Measurements from ENCODE around the gene RFX8.
A peak's percentile ranks its signal among the peaks of the same experiment; 100 is the strongest.
"Not testable (repeated sequence)": the region's sequence is repeated elsewhere in the genome, so short reads cannot be mapped to it uniquely, and the experiment has no call there.

Gene RFX8

DNA sequence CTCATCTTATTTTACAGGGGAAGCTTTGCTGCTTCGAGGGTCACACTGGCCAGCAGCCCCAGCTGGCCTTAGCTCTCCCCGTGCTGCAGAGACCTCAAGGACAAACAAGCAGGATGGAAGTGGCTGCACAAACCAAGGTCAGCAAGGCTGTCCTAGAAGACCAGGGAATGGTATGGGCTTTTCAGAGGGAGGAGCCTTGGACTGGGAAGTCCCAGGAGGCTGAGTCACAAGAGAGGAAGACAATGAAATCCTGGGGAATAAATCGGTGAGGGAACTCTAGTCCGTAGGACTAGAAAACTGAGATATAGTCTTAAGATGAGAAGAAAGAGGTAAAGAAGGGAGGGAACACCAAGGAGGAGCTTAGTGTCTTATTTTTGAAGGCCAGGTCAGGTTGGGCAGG lies 103.3 kb downstream of the RFX8 start:
- peak; percentile 7 for DNase-seq

DNA sequence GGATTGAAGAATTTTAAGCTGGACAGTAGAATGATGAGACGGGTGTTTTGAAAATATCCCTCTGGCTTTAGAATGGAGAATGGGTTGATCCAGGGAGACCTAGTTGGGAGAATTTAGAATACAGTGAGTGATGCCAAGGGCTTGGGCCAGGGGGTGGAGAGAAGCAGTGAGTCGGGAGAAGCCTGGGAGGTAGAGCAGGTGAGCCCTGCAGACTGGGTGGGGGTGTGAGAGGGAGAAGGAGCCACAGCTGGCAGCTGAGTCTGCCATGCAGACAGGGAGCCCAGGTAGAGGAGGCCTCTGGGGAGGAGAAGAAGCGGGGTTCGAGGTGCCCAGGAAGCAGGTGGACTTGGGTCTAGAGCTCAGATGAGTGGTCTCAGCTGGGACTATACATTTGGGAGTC lies 105.8 kb downstream of the RFX8 start:
- no peak for DNase-seq

DNA sequence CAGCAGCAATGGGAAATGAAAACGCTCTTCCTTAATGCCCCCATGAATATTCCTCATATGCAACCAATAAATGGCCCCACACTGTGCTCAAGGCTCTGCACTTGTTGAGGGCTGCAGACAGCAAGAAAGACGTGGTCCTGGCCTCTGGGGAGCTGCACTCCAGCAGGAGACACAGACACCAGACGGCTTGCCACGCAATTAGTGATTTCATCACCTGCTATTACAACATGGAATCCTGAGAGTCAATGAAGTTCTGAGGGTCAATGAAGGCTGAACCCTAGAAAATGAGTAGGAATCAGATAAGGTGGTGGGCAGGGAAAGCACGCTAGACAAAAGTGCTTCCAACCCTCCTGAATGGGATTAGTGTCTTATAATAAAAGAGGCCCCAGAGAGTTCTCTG lies 106.5 kb downstream of the RFX8 start:
- no peak for DNase-seq

DNA sequence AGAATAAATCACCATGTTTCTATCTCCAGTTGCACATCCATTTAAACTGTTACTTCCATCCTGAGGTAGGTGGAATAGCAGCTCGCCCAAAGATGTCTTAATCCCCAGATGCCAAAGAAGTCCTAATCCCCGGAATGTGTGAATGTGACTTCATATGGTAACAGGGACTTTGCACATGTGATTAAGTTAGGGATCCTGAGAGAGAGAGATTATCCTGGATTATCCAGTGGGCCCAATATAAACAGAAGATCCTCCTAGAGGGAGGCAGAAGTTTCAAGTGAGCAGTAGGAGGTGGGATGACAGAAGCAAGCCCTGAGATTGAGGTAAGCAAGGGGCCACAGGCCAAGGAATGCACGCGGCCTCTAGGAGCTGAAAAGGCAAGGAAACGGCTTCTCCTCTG lies 107.4 kb downstream of the RFX8 start:
- no peak for DNase-seq

DNA sequence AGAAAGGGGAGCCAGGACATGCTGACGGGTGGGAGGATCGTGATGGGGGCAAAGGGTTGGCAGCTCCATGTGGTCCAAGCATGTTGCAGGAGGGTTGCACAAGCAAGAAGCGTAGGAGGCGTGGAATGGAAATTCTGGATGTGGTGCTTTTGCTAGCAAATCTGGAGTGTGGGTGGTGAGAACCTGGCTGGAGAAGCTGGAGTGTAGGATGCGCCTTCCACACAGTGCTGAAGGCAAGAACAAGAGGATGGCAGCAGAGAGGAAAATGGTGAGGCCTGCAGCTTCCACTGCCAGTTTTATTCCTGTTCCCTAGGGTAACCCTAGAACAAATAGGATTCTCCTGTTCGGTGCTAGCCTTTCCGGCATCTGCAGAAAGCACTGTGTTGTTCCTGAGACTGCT lies 110.0 kb downstream of the RFX8 start:
- no peak for DNase-seq

DNA sequence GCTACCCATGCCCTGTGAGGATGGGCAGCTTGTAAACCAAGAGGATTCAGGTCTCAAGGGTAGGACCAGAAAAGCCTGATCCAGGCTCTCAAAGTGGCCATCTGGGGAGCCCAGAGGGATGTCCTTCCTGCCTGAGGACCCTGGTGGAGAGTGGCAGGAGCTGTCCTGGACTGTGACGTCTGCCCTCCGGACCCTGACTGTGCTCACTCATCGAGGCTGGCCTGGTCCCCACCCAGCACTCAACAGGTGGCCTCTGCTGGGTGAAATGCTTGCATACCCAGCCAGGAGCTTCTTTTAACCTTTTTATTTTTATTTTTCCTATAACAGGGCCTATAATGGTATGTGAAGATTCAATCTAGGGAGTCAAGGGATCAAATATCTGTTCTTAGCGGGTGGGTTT lies 112.1 kb downstream of the RFX8 start:
- DNase-seq, result no peak

DNA sequence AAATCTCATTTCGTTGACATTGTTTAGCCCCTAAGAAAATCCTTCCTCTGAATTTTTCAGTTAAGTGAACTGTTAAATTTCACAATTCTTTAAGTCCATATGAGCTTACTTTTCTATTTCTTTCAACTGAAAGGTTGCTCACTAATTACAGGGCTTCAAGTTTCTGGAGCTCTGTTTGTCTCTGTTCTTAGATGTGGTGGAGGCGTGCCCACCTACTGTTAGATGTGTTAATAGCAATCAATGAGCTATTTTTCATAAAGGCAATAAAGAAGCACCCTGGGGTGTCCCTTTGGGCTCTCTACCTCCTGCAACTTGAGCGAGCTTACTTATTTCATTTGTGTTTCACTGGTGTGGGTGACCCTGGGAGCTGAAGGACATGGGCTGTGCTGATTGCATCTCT lies 112.6 kb downstream of the RFX8 start:
- DNase-seq, result no peak

DNA sequence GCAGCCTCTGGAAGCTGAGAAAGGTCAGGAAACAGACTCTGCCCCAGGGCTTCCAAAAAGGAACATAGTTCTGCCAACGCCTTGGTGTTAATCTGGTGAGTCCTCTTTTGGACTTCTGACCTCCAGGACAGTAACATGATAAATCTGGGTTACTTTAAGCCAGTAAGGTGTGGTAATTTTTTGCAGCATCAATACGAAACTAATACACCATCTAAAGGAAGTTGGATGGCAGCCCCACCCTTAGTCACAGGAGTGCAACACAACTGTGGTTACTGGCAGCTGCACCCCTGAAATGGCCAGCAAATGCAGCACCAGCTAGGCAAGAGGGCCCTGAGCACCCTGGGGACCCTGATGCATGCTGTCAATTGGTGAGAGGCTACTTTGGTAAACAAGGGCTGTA lies 113.4 kb downstream of the RFX8 start:
- DNase-seq, result no peak

DNA sequence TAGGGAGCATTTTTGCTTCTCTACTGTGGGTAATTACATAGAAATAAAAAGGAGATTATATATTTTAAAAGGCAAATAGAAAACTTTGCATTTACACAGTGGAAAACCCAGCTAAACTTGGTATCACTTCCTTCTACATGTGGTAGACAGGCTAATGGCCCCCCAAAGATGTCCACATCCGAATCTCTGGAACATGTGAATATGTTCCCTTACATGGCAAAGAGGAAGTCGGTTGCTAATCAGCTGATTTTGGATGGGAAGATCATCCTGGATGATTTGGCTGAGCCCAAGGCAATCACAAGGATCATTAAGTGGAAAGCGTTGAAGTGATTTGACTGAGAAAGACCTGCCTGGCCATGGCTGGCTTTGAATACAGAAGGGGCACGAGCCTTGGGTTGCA lies 113.8 kb downstream of the RFX8 start:
- no peak for DNase-seq

DNA sequence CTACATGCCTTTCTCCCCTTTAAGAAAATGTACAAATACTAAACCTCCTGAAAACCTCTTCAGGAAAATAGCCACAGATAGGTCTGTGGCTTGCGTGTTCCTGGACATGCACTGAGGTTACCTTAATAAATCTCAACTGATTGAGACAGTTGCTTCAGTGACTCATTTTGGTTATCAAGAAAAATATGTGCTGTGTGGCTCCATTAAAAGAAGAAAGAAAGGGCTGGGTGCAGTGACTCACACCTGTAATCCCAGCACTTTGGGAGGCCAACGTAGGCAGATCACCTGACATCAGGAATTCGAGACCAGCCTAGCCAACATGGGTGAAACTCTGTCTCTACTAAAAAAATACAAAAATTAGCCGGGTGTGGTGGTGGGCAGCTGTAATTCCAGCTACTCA lies 114.7 kb downstream of the RFX8 start:
- DNase-seq, result peak; percentile 12

DNA sequence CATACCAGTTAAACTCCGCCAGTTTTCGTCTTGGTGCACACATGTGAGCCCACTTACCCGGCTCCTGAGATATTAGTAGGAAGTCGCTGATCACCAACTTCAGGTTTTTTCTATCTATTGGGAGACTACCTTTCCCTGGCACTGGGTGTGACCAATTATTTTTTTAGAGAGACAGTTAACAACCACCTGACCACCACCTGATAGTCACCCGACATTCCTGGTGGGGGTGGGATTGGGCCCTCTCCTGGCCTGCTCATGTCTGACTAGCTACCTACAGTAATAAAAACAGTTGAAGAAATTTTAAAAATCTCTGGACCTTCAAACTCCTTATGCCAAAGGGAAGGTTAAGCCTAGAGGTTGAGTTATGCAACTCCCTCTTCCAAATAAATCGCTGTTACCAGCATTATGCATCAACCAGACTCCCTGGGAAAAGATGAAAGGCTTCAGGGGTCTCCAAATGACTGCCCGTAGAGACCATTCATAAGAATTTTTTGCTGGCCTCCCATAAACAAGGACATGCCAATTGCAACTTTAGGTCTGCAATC lies 115.4 kb downstream of the RFX8 start:
- no peak for DNase-seq

DNA sequence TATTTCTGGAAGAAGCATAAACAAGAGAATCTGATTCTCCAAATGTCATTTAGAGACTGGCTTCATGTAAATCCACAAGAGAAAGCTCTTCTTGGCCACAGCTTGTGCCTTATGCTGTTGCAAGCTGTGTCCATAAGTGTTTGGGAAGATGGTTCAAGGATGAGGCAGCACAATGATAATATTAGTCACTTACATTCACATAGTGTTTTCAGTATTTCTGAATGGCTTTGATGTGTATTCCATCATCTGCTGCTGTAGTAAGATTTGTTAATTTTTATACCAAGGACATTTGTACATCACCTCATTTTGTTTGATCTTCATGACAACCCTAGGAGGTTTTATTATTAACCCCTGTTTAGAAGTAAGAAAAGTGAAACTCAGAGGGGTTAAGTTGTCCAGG lies 117.5 kb downstream of the RFX8 start:
- no peak for DNase-seq

DNA sequence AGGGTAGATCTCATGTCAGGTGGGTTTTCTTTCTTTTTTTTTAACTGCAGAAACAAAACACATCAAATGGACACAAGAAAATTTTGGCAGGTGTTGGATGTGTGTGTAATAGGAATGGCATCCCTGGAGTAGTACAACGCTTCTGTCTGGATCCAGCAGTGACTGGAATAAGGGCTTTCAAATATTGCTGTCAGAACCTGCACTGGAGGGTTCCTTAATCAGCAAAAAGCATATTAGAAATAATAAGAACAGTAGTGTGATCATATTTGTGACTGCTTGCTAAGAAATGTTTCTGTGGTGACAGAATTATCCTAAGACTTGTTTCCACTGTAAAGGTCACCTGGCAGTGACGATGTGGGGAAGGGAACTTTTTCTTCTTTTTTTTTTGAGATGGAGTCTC lies 118.4 kb downstream of the RFX8 start:
- peak; percentile 25 for DNase-seq

DNA sequence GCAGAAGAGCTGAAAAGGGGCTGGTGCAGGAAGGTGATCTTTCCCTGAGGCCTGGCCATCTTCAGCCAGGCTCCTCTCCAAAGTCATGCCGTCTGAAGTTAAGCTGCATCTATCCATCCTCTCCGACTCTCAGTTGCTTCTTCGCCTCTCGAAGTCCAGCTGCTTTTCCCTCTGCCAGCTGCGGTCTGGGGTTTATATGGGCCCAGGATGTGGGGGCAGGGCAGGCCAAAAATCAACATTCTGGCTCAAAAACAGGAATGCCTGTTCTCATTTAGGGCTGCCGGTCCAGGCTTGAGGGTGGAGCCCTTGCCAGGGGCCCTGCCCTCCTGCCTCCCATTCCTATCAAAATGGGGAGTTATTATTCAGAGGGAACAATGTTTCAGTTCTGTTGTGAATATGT lies 118.9 kb downstream of the RFX8 start:
- no peak for DNase-seq

DNA sequence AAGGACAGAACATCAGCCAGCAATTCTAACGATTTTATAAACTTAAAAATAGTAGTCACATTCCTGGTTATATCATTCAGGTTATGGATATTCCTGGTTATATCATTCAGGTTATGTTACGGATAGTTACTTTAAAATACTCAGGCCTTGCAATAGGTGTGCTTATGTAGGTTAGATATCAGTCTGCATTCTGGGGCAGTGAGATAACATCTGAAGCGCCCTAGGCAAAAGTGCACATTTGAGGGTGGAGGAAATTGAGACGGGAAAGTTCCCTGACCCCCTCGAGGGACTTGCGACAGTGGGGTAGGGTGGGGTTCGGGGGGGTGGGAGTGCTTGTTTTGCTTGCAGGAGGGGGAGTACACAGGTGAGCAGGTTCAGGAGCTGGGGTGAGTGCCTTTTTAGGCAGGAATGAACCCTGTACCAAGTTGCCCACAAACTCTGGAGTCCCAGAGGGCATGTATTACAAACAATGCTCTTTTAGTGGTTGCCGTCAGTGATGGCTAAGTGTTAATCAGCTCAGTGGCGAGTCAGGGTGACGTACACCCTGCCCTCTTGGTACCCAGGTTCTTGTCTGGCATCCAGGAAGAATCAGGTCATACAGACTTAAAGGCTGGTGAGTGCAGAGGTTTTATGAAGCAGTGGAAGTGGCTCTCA lies 119.4 kb downstream of the RFX8 start:
- DNase-seq, result no peak

DNA sequence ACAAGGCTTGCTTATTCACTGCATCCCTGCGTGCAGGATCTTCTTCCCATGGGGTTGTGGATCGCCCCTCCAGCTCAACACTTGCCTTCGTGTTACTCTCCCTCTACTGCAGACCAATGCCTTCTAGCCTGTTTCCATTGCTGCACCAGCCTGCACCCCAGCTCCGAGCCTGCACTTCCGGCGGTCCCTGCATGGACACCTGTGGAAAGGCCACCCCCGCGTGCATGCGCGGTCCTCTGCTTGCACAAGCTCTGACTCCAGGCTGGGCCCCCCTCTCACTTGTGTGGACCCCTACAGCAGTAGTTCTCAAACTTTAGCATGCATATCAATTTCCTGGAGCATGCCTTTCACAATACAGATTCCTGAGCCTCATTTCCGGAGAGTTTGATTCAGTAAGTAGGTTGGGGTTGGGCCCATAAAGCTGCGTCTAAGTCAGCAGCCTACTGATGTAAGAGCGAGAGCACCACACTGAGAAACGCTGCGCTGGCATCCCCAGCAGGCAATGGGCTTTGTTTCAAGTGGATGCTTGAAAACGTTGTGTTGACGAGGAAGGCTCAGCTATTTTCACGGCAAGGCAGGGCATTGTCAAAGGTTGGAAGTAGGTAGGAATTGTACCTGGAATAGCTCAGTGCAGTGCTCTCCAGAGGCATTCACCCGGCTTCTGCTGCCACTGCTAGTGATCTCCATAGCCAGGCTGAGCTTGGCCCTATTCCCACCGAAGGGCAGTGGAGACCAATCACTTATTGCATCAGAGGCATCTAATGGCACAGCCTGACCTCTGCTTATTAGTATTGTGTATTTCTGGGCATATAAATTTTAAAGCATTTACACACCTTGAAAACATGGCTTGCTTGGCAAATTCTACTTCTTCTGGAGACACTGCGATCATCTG lies 120.2 kb downstream of the RFX8 start:
- DNase-seq, result no peak

DNA sequence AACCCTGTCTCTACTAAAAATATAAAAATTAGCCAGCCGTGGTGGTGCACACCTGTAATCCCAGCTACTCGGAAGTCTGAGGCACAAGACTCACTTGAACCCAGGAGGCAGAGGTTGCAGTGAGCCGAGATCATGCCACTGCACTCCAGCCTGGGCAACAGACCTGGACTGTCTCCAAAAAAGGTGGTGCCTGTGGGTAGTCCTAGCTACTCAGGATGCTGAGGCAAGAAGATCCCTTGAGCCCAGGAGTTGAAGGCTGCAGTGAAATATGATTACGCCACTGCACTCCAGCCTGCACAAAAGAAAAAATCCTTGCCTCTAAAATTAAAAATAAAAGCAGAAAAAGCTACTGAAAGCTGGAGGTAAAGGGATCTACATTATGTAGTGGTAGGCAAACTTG lies 122.3 kb downstream of the RFX8 start:
- not testable (repeated sequence) for DNase-seq

DNA sequence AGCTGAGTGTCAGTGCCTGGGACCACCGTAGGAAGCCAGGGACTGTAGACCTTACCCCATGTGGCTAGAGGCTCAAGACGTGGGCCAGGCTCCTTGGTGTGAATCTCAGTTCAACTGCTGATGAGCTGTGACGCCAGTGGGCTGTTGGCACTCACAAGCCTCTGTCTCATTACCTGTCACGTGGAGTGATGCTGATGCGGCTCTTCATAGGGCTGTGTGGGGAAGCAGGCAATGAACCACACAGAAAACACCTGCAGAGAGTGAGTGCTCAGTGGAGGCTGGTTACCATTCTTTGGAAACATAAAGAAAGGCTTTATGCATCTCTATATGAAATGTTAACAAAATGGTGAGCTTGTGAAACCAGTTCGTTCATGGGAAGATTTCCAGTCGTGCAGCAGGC lies 123.7 kb downstream of the RFX8 start:
- no peak for DNase-seq

DNA sequence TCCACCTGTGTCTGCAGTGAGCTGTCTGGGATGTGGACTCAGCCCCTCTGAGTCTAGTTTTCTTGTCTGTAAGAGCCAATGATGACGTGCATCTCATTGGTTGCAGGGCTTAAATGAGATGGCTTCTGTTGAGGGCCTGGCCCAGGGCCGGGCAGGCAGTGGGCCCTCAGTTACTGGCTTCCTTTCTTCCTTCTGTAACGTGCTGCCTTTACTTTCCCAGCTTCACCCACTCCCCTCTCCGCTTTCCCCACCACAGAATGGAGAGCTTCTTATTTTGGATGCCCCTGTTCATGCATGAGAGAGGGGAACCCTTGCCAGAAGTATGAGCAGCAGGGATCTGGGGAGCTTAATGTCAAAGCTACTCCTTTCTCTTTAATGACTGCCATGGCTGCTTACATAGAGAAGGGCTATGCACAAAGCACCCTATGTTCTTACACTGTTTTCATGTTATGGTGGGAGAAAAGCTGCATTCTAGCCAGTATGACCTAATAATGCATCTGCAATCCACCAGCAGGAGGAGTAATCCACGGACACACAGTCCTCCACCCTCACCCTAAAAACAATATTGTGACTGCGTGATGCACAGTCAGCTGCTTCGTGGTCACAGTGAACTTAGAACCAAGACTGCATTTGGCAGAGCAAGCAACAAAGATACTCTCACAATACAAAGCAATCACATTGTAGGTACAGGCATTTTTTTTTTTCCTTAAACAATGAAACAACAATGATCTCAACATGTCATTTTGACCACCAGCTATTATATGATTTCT lies 124.8 kb downstream of the RFX8 start:
- peak; percentile 13 for DNase-seq

DNA sequence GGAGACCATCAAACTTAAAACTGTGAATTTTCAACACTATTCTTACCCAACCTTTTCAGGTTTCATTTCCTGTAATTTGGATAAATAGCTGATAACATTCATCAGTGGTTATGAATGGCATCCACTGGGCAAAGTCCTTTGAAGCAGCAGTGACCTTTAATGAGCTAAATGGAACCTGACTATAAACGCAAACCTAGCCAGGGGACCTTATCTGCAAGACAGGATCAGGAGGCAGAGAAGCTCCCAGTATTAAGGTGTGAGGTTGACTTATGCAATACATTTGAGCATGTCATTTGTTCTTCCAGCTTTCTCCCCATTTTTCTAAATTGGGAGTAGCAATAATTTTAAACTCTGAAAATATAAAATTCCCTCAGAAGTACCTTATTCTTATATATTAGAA lies 126.0 kb downstream of the RFX8 start:
- DNase-seq, result no peak
